ENCODE results near the gene TFG. TPM values are rescaled to one million over a fixed set of nuclear protein-coding genes. Genes with fewer than 3 reads are reported as not detected.
A peak's percentile ranks its signal among the peaks of the same experiment; 100 is the strongest.

TFG gene
- total RNA-seq, 1 donor from 2014 or later, result 148 TPM

GRCh38 chr3:100783619-100784018 lies 74.3 kb downstream of the TFG start:
- Mint-ChIP-seq H3K4me1 (ENCODE audit: low read depth) (peaks cover 14% of the 10 kb centered on the region), H3K27ac (ENCODE audit: unreplicated experiment) (no peak overlapping the region), H3K36me3 (ENCODE audit: low read depth) (peaks cover 7% of the 10 kb centered on the region), H3K4me3 (ENCODE audit: unreplicated experiment) (no peak overlapping the region), H3K9me3 (ENCODE audit: low read depth) (peaks cover 15% of the 10 kb centered on the region), H3K27me3 (ENCODE audit: low read depth) (no peaks in the 10 kb centered on the region)
- DNase-seq (ENCODE audit: low spot score), result no peak
- TF ChIP-seq CTCF (IDR thresholded peaks at IDR 0.05), result no peak

- Mint-ChIP-seq H3K36me3 (ENCODE audit: low read depth) (peaks cover 6% of the 10 kb centered on the region), H3K27me3 (ENCODE audit: low read depth) (peaks cover 5% of the 10 kb centered on the region), H3K9me3 (ENCODE audit: low read depth) (peaks cover 11% of the 10 kb centered on the region), H3K4me1 (ENCODE audit: low read depth) (peaks cover 4% of the 10 kb centered on the region), H3K27ac (ENCODE audit: unreplicated experiment) (no peak overlapping the region), H3K4me3 (ENCODE audit: unreplicated experiment) (no peak overlapping the region)
- DNase-seq (ENCODE audit: low spot score), result no peak
- TF ChIP-seq CTCF (IDR thresholded peaks at IDR 0.05), result no peak
Observed at GRCh38 chr3:100789579-100789978, 80.3 kb downstream of the TFG start.

GRCh38 chr3:100796556-100796955 lies 87.3 kb downstream of the TFG start:
- no peak for DNase-seq (ENCODE audit: low spot score)
- Mint-ChIP-seq H3K4me1 (ENCODE audit: low read depth) (peaks cover 13% of the 10 kb centered on the region), H3K36me3 (ENCODE audit: low read depth) (no peaks in the 10 kb centered on the region), H3K27me3 (ENCODE audit: low read depth) (peaks cover 5% of the 10 kb centered on the region), H3K4me3 (ENCODE audit: unreplicated experiment) (no peak overlapping the region), H3K9me3 (ENCODE audit: low read depth) (no peaks in the 10 kb centered on the region), H3K27ac (ENCODE audit: unreplicated experiment) (no peak overlapping the region)
- TF ChIP-seq CTCF (IDR thresholded peaks at IDR 0.05), result peak; percentile 76

- DNase-seq (ENCODE audit: low spot score), result no peak
- Mint-ChIP-seq H3K4me3 (ENCODE audit: unreplicated experiment) (no peak overlapping the region), H3K27ac (ENCODE audit: unreplicated experiment) (no peak overlapping the region), H3K27me3 (ENCODE audit: low read depth) (peaks cover 2% of the 10 kb centered on the region), H3K36me3 (ENCODE audit: low read depth) (no peaks in the 10 kb centered on the region), H3K9me3 (ENCODE audit: low read depth) (no peaks in the 10 kb centered on the region), H3K4me1 (ENCODE audit: low read depth) (peaks cover 13% of the 10 kb centered on the region)
- no peak for TF ChIP-seq CTCF (IDR thresholded peaks at IDR 0.05)
Observed at GRCh38 chr3:100798012-100798411, 88.7 kb downstream of the TFG start.

Other genes starting within 250 kb of the TFG start
- gene TMEM45A, start 216.9 kb upstream of the TFG start, total RNA-seq, result 69.1 to 72.3 TPM (median 71.4 TPM) in 3 replicates
- gene ADGRG7, start 99.9 kb upstream of the TFG start, total RNA-seq, result not detected in 3 replicates

Measured in chondrocyte (in vitro differentiated cells).